ENCODE data around the gene SSBP1.

The SSBP1 gene

DNA sequence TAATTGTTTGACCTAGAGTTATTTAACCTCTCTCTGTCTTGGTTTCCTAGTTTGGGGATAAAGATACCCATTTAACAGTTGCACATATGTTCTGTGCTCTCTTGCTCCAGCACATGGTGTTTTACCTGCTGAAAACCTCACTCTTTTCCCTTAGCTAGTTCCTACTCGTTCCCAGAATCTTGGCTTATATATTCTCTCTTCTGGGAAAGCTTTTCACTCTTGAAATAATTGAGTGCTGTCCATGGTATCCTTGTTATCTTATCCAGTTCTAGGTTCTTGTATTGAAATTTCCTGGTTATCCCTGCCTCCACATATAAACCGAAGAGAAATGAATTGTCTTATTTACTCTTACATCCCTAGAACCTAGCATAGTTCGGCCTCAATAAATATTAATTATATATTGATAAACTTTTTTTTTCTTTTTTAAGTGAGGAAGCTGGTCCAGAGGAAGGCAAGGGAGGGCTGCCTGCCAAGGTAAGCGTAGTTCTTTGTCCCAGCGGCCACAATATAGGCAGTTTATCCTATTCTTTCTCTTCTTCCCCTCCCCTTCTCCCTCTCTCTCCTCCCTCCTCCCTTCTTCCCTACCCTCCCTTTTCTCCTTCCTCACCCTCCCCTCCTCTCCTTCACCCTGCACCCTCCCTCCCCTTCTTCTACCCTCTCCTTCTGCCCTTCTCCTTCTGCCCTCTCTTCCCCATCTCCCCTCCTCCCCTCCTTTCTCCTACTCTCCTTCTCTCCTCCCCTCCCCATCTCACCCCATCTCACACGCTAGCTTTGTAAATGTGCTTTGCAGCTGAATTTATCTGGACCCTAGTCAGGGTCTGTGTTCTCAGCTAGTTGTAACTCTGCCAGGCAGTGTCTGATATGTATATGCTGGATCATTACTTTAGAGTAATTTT lies 22.1 kb upstream of the SSBP1 start:
- TF ChIP-seq PAX5 (IDR thresholded peaks at IDR 0.05; ENCODE audit: insufficient read depth, low read length, severe bottlenecking) = no peak
- TF ChIP-seq POU2F2 (IDR thresholded peaks at IDR 0.05; ENCODE audit: low read depth, low read length) = no peak
- DNase-seq (ENCODE audit: insufficient read length, low spot score) (no peak), FAIRE-seq (no peak)

DNA sequence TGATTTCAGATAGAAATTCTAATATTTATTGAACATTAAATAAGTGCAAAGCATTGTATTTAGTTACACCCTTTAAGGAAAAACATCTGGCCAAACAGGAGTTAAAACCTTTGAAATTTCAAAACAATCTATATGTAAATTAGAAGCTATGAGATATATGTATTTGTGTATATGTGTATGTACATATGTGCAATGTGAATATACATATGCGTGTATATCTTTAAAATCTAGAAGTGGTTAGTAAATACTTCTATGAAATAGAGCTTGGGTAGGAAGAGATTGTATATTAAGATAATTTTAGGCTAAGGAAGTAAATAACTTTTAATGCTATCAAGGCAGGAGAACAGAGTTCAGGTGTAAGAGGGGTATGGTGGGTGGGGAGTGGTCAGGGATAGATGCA lies 20.7 kb upstream of the SSBP1 start:
- TF ChIP-seq POLR2AphosphoS5 (IDR thresholded peaks at IDR 0.05; ENCODE audit: low read depth, low read length) = no peak
- no peak for TF ChIP-seq TAF1 (IDR thresholded peaks at IDR 0.05; ENCODE audit: low read depth, low read length)
- no peak for TF ChIP-seq POU2F2 (IDR thresholded peaks at IDR 0.05; ENCODE audit: low read depth, low read length)
- no peak for TF ChIP-seq PAX5 (IDR thresholded peaks at IDR 0.05; ENCODE audit: insufficient read depth, low read length, severe bottlenecking)
- TF ChIP-seq POLR2A (IDR thresholded peaks at IDR 0.05; ENCODE audit: low read depth, low read length) = no peak
- TF ChIP-seq SPI1 (IDR thresholded peaks at IDR 0.05; ENCODE audit: low read depth, low read length) = no peak
- DNase-seq (ENCODE audit: insufficient read length, low spot score) = no peak
- no peak for FAIRE-seq

DNA sequence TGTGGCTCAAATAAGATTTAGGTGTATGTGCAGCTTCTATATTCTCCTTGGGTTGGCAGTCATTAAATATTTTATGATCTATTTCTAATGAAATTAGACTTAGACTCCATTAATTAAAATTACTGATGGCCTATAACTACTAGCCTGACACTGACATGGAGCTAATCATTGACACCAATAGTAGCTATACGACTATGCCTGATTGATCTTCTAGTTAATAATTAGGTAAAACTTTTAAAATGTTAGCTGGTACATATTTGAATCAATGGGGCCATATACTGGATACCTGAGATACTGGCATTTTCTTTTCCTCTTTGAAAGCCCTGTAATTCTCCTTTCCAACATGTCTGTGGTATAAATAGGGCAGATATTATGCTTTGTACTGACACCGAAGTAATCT lies 15.6 kb upstream of the SSBP1 start:
- TF ChIP-seq PAX5 (IDR thresholded peaks at IDR 0.05; ENCODE audit: insufficient read depth, low read length, severe bottlenecking) (no peak), POU2F2 (IDR thresholded peaks at IDR 0.05; ENCODE audit: low read depth, low read length) (no peak), TAF1 (IDR thresholded peaks at IDR 0.05; ENCODE audit: low read depth, low read length) (no peak)
- DNase-seq (ENCODE audit: insufficient read length, low spot score) = no peak
- FAIRE-seq = no peak

DNA sequence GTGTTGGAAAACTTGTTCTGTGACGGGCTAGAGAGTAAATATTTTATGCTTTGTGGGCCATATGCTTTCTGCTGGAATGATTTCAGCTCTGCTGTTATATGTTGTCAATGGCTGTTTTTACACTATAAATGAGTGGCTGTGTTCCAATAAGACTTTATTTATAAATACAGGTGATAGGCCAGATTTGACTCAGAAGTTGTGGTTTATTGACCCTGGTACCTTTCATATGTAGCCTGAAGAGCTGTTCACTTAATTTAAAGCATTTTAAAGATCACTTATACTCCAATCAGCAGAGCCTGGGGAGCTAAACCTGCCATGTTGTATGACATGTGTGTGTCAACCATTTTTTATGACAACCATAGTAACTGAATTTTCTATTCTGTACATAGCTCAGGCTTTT lies 9.1 kb upstream of the SSBP1 start:
- DNase-seq (ENCODE audit: insufficient read length, low spot score) = no peak
- TF ChIP-seq SPI1 (IDR thresholded peaks at IDR 0.05; ENCODE audit: low read depth, low read length) = no peak
- no peak for TF ChIP-seq POLR2A (IDR thresholded peaks at IDR 0.05; ENCODE audit: low read depth, low read length)
- no peak for TF ChIP-seq TAF1 (IDR thresholded peaks at IDR 0.05; ENCODE audit: low read depth, low read length)
- no peak for TF ChIP-seq PAX5 (IDR thresholded peaks at IDR 0.05; ENCODE audit: insufficient read depth, low read length, severe bottlenecking)
- TF ChIP-seq POLR2AphosphoS5 (IDR thresholded peaks at IDR 0.05; ENCODE audit: low read depth, low read length) = no peak
- no peak for TF ChIP-seq POU2F2 (IDR thresholded peaks at IDR 0.05; ENCODE audit: low read depth, low read length)
- FAIRE-seq = no peak

DNA sequence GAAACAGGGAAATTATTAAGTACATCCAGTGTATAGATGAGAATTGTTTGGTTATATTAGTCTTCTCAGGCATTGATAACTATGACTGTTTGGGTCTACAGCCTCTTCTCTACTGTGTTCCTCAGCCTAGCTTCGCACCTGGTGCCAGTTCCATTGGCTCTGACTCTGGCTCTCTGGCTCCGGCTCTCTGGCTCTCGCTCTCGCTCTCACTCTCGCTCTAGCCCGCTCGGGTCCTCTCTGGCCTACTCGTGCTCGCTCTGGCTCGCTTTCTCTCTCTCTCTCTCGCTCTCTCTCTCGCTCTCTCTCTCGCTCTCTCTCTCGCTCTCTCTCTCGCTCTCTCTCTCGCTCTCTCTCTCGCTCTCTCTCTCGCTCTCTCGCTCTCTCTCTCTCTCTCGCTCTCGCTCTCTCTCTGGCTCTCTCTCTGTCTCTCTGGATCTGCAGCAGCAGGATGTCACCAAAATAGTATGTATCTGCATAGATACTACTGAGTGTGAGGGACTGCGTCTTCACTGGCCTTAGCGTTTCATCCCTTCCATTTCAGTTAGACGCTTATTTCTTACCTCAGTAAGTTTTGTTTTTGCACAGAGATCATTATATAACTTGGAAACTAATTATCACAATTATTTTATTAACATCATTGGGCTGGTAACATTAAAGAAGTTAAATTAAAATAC lies 6.5 kb upstream of the SSBP1 start:
- FAIRE-seq = no peak
- no peak for DNase-seq (ENCODE audit: insufficient read length, low spot score)
- TF ChIP-seq PAX5 (IDR thresholded peaks at IDR 0.05; ENCODE audit: insufficient read depth, low read length, severe bottlenecking) (no peak), POLR2A (IDR thresholded peaks at IDR 0.05; ENCODE audit: low read depth, low read length) (no peak), SPI1 (IDR thresholded peaks at IDR 0.05; ENCODE audit: low read depth, low read length) (no peak), POLR2AphosphoS5 (IDR thresholded peaks at IDR 0.05; ENCODE audit: low read depth, low read length) (no peak), TAF1 (IDR thresholded peaks at IDR 0.05; ENCODE audit: low read depth, low read length) (no peak), POU2F2 (IDR thresholded peaks at IDR 0.05; ENCODE audit: low read depth, low read length) (no peak)

DNA sequence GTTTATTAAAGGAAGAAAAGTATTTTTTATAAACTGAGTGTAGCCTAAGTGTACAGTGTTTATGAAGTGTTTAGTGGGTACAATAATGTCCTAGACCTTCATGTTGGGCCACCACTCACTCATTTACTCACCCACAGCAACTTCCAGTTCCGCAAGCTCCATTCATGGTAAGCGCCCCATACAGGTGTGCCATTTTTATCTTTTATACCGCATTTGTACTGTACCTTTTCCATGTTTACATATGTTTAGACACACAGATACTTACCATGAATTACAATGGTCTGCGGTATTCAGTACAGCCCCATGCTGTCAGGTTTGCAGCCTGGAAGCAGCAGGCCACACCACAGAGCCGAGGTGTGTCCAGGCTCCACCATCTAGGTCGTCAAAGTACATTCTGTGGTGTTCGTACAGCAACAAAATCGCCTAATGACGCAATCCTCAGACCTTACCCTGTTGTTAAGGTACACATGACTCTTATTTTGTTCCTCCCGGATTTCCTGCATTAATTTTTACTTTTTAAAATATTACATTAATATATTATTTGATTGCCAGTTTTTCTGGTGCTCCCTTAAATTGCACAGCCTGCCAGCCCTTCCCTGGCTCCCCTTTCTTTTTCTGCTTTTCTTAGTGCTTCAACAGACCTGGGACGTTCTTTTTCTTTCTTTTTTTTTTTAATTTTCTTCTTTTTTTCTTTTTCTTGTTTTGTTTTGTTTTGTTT lies 881 bp upstream of the SSBP1 start:
- peak; percentile 48 for FAIRE-seq
- DNase-seq (ENCODE audit: insufficient read length, low spot score) = no peak
- TF ChIP-seq SPI1 (IDR thresholded peaks at IDR 0.05; ENCODE audit: low read depth, low read length) (no peak), POU2F2 (IDR thresholded peaks at IDR 0.05; ENCODE audit: low read depth, low read length) (no peak), POLR2A (IDR thresholded peaks at IDR 0.05; ENCODE audit: low read depth, low read length) (no peak)

DNA sequence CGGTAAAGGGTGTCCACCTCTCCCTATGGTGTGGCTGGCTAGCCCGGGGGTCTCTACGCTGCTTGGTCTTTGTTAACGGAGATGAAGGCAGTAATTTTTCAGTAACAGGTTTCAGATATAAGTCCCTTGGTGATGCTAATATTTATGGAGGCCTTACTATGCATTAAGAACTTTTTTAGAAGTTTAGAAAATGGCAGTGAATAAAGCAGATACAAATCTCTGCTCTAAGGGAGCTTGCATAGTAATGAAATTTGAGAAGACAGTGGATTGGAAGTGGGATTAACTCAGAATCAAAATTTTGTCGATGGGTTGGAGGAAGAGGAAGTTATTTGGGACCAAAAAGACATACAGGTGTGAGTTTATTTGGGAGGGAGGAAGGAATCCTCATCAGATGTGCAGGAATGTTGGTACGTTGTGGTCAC lies 445 bp downstream of the SSBP1 start:
- DNase-seq (ENCODE audit: insufficient read length, low spot score) (no peak), FAIRE-seq (no peak)

DNA sequence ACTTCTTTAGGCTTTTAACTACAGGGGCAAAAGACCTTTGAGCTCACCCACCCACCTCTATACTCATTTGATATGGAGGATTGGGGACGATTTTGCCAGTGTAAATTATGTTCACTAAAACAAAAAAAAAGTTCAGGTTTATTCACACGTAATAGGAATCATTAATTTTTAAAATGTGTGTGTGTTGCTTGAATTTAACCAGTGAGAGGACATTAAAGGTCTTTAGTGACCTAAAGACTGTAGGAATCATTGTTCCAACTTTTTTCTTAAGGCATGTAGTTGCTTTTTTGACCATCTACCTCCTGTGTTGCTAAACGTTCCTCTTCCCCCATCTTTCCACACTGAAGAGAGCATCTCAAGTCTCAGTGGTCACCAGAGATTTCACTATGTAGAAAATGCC lies 1.1 kb downstream of the SSBP1 start:
- DNase-seq (ENCODE audit: insufficient read length, low spot score) (no peak), FAIRE-seq (no peak)
- TF ChIP-seq POU2F2 (IDR thresholded peaks at IDR 0.05; ENCODE audit: low read depth, low read length) (no peak), POLR2A (IDR thresholded peaks at IDR 0.05; ENCODE audit: low read depth, low read length) (no peak), PAX5 (IDR thresholded peaks at IDR 0.05; ENCODE audit: insufficient read depth, low read length, severe bottlenecking) (no peak), SPI1 (IDR thresholded peaks at IDR 0.05; ENCODE audit: low read depth, low read length) (no peak), TAF1 (IDR thresholded peaks at IDR 0.05; ENCODE audit: low read depth, low read length) (no peak), POLR2AphosphoS5 (IDR thresholded peaks at IDR 0.05; ENCODE audit: low read depth, low read length) (no peak)

More for the DNA sequence above, 445 bp downstream of the SSBP1 start:
- TF ChIP-seq POLR2AphosphoS5 (IDR thresholded peaks at IDR 0.05; ENCODE audit: low read depth, low read length) (no peak), SPI1 (IDR thresholded peaks at IDR 0.05; ENCODE audit: low read depth, low read length) (no peak), POLR2A (IDR thresholded peaks at IDR 0.05; ENCODE audit: low read depth, low read length) (no peak), PAX5 (IDR thresholded peaks at IDR 0.05; ENCODE audit: insufficient read depth, low read length, severe bottlenecking) (no peak), TAF1 (IDR thresholded peaks at IDR 0.05; ENCODE audit: low read depth, low read length) (no peak), POU2F2 (IDR thresholded peaks at IDR 0.05; ENCODE audit: low read depth, low read length) (no peak)

DNA sequence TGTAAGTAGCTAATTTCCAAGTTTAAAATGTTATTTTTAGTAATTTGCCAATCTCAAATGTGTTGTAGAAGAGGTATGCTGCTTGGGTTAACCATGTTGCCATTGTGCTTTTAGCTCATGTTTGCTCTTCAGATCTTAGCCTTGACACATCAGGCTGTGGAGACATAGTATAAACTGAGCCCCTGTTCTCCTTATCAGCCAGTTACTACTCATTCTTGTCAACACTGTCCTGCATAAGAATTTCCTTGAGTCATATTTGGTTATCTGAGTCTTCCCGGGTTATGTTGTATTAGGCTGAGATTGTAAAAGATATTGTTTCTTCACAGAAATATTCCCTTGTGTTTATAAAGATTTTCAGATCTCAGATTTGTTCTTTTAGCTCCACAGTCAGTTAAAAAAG lies 4.1 kb downstream of the SSBP1 start:
- no peak for TF ChIP-seq POLR2AphosphoS5 (IDR thresholded peaks at IDR 0.05; ENCODE audit: low read depth, low read length)
- TF ChIP-seq POU2F2 (IDR thresholded peaks at IDR 0.05; ENCODE audit: low read depth, low read length) = no peak
- no peak for TF ChIP-seq POLR2A (IDR thresholded peaks at IDR 0.05; ENCODE audit: low read depth, low read length)
- no peak for TF ChIP-seq PAX5 (IDR thresholded peaks at IDR 0.05; ENCODE audit: insufficient read depth, low read length, severe bottlenecking)
- no peak for TF ChIP-seq TAF1 (IDR thresholded peaks at IDR 0.05; ENCODE audit: low read depth, low read length)
- no peak for TF ChIP-seq SPI1 (IDR thresholded peaks at IDR 0.05; ENCODE audit: low read depth, low read length)
- DNase-seq (ENCODE audit: insufficient read length, low spot score) = no peak
- FAIRE-seq = no peak

All from GM12891 (cell line).